ENCODE measurements around the gene GPR137B. TPM values are rescaled to one million over a fixed set of nuclear protein-coding genes. Genes with fewer than 3 reads are reported as not detected.

Gene GPR137B
- total and polyA plus RNA-seq, 12 donors: 3.4 to 30.0 (median 13.7) TPM

DNA sequence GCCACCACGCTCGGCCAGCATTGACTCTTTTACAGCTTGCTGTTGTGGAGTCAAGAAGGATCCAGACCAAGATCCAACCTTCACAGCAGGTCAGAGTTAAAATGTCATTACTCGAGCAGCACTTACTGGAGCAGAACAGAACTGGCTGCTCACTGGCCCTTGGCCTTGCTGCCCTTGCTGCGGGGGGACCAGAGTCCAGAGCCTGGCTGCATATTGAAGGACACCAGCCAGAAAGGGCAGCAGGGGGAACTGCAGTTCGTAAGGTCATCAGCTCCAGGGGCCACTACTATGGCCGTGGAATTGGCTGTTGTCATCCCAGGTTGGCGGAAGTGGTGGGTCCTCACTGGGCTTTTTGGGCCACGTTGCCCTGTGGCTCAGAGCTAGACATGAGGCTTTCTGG is 15.3 kb upstream of the GPR137B start:
- DNase-seq: no peak
- H3K4me1 ChIP-seq (replicated peaks in 1 of 2): no peaks in the 10 kb centered on the region
- H3K36me3 ChIP-seq (replicated peaks in 1 of 2): no peaks in the 10 kb centered on the region
- whole genome bisulfite sequencing, 4 donors: 67 to 86% (median 79%) methylated on average over 4 to 8 of the region's 8 CpGs
- no peak overlapping the region for H3K27ac ChIP-seq
- no peak overlapping the region for H3K4me3 ChIP-seq
- no peaks in the 10 kb centered on the region for H3K27me3 ChIP-seq
- intact Hi-C loops (cut with DNase I): no loop called here
- TF ChIP-seq, protein P1, sequence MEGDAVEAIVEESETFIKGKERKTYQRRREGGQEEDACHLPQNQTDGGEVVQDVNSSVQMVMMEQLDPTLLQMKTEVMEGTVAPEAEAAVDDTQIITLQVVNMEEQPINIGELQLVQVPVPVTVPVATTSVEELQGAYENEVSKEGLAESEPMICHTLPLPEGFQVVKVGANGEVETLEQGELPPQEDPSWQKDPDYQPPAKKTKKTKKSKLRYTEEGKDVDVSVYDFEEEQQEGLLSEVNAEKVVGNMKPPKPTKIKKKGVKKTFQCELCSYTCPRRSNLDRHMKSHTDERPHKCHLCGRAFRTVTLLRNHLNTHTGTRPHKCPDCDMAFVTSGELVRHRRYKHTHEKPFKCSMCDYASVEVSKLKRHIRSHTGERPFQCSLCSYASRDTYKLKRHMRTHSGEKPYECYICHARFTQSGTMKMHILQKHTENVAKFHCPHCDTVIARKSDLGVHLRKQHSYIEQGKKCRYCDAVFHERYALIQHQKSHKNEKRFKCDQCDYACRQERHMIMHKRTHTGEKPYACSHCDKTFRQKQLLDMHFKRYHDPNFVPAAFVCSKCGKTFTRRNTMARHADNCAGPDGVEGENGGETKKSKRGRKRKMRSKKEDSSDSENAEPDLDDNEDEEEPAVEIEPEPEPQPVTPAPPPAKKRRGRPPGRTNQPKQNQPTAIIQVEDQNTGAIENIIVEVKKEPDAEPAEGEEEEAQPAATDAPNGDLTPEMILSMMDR (IDR thresholded peaks at IDR 0.05): no peak
- TF ChIP-seq POLR2A (IDR thresholded peaks at IDR 0.05): no peak
- no peaks in the 10 kb centered on the region for H3K9me3 ChIP-seq (replicated peaks in 1 of 3)

- no peaks in the 10 kb centered on the region for H3K4me1 ChIP-seq (replicated peaks in 1 of 2)
- no peak for DNase-seq
- H3K36me3 ChIP-seq (replicated peaks in 1 of 2): no peaks in the 10 kb centered on the region
- no peaks in the 10 kb centered on the region for H3K9me3 ChIP-seq (replicated peaks in 1 of 3)
- TF ChIP-seq POLR2A (IDR thresholded peaks at IDR 0.05): no peak
- TF ChIP-seq, protein P1 (IDR thresholded peaks at IDR 0.05): no peak
- WGBS, 4 donors: 78 to 83% (median 81%) methylated on average over 9 to 10 of the region's 10 CpGs
- intact Hi-C loops (cut with DNase I): no loop called here
- no peak overlapping the region for H3K27ac ChIP-seq
- no peaks in the 10 kb centered on the region for H3K27me3 ChIP-seq
- no peak overlapping the region for H3K4me3 ChIP-seq
Observed at GRCh38 chr1:236128646-236129178, 13.6 kb upstream of the GPR137B start.

GRCh38 chr1:236129306-236129705 is 13.0 kb upstream of the GPR137B start:
- no peak overlapping the region for H3K4me3 ChIP-seq
- intact Hi-C loops (cut with DNase I): no loop called here
- no peak for DNase-seq
- no peak for TF ChIP-seq POLR2A (IDR thresholded peaks at IDR 0.05)
- TF ChIP-seq, protein P1 (IDR thresholded peaks at IDR 0.05): no peak
- no peaks in the 10 kb centered on the region for H3K9me3 ChIP-seq (replicated peaks in 1 of 3)
- H3K4me1 ChIP-seq (replicated peaks in 1 of 2): no peaks in the 10 kb centered on the region
- no peaks in the 10 kb centered on the region for H3K36me3 ChIP-seq (replicated peaks in 1 of 2)
- no peaks in the 10 kb centered on the region for H3K27me3 ChIP-seq
- no peak overlapping the region for H3K27ac ChIP-seq
- WGBS, 4 donors: 82 to 92% (median 86%) methylated on average over 4 to 5 of the region's 5 CpGs

DNA sequence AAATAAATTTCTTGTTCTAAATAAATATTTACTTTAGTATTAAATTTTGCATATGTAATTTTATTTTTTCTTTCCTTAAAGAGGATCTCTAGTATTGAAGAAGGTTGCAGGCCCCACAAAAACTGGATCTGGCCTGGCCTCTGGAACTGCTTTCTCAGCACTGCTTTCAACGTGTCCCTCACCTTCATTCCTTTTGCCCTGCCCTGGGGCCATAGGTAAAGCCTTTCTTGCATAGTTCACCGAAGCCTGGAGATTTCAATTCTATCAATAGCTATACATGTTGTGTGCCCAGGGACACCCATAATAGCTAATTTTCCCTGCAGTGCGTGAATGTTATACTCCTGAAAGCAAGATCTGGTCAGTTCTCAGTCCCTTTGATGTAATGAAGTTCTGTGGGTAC is 12.0 kb upstream of the GPR137B start:
- Histone ChIP-seq H3K4me1 (replicated peaks in 1 of 2) (no peaks in the 10 kb centered on the region), H3K4me3 (no peak overlapping the region), H3K27me3 (peaks cover 6% of the 10 kb centered on the region), H3K9me3 (replicated peaks in 1 of 3) (no peaks in the 10 kb centered on the region), H3K36me3 (replicated peaks in 1 of 2) (no peaks in the 10 kb centered on the region), H3K27ac (no peak overlapping the region)
- DNase-seq: no peak
- TF ChIP-seq POLR2A (IDR thresholded peaks at IDR 0.05): no peak
- TF ChIP-seq, protein P1 (IDR thresholded peaks at IDR 0.05): no peak
- intact Hi-C loops (cut with DNase I): no loop called here
- 72 to 90% (median 85%) methylated on average over 3 of the region's 3 CpGs for WGBS, 4 donors

Data from adrenal gland (tissue), 12 donors.